ENCODE data around the gene TMEM62. TPM values are rescaled to one million over a fixed set of nuclear protein-coding genes. Genes with fewer than 3 reads are reported as not detected.
"Not testable (repeated sequence)": the region's sequence is repeated elsewhere in the genome, so short reads cannot be mapped to it uniquely, and the experiment has no call there.

The TMEM62 gene
- polyA plus RNA-seq, 2 of the 4 experiments (the other 2 are of a cell fraction): 6.9 to 7.8 TPM

GRCh38 chr15:43196760-43197548 lies 63.6 kb downstream of the TMEM62 start:
- FAIRE-seq (no peak), DNase-seq (ENCODE audit: low read depth in 1 of 2, low spot score in 1 of 2) (no peak), ATAC-seq (no peak)
- no peaks in the 10 kb centered on the region for H3K4me1 ChIP-seq
- ChIA-PET CTCF (interaction anchor here (2.4 to 6.4 kb wide), 3 partner anchors 7 to 88 kb away, joined by 8 to 34 read pairs (median 18); partner anchors contain the start of gene CCNDBP1), POLR2A (no interaction called here)
- H3K4me2 ChIP-seq: no peak overlapping the region
- WGBS (ENCODE audit: missing lambda C conversion rate): 86% methylated on average over 10 of the region's 10 CpGs
- H3K4me3 ChIP-seq: no peak overlapping the region
- TF ChIP-seq MAFK (IDR thresholded peaks at IDR 0.05; ENCODE audit: partially characterized antibody): no peak
- no peak for TF ChIP-seq JUN (IDR thresholded peaks at IDR 0.05)
- no peak for TF ChIP-seq POLR2AphosphoS2 (conservative IDR thresholded peaks at IDR 0.05; ENCODE audit: low read length)
- TF ChIP-seq RAD21 (conservative IDR thresholded peaks at IDR 0.05 in 1 of 2, IDR thresholded peaks at IDR 0.05 in 1 of 2): no peak
- TF ChIP-seq PHF8 (IDR thresholded peaks at IDR 0.05; ENCODE audit: borderline replicate concordance, low read depth): no peak
- no peak for TF ChIP-seq NFE2L2 (conservative IDR thresholded peaks at IDR 0.05; ENCODE audit: low read length)
- TF ChIP-seq BHLHE40 (IDR thresholded peaks at IDR 0.05; ENCODE audit: low read depth, low read length): no peak
- TF ChIP-seq SREBF2 (IDR thresholded peaks at IDR 0.05): no peak
- no peak for TF ChIP-seq ESRRA (IDR thresholded peaks at IDR 0.05; ENCODE audit: borderline replicate concordance, low read length)
- TF ChIP-seq MAZ (IDR thresholded peaks at IDR 0.05; ENCODE audit: borderline replicate concordance, low read depth, low read length): no peak
- TF ChIP-seq FOXS1 (CRISPR knock-in tag; IDR thresholded peaks at IDR 0.05): no peak
- TF ChIP-seq MAX (IDR thresholded peaks at IDR 0.05): no peak
- no peak for TF ChIP-seq EHMT2 (IDR thresholded peaks at IDR 0.05; ENCODE audit: low read depth)
- H3K9me3 ChIP-seq: no peaks in the 10 kb centered on the region
- H3K27ac ChIP-seq: no peak overlapping the region

GRCh38 chr15:43197773-43198172 lies 64.4 kb downstream of the TMEM62 start:
- 94% methylated on average over 3 of the region's 3 CpGs for WGBS (ENCODE audit: missing lambda C conversion rate)
- H3K27ac ChIP-seq; POLR2A ChIA-PET; FAIRE-seq; H3K4me3 ChIP-seq; H3K9me3 ChIP-seq; H3K4me2 ChIP-seq; H3K4me1 ChIP-seq; DNase-seq (ENCODE audit: low read depth in 1 of 2, low spot score in 1 of 2); ATAC-seq: not testable (repeated sequence)
- CTCF ChIA-PET: interaction anchor here (6.4 kb wide), 1 partner anchor 88 kb away, joined by 34 read pairs; no protein-coding TSS in a partner anchor

GRCh38 chr15:43198556-43198955 lies 65.2 kb downstream of the TMEM62 start:
- ATAC-seq; FAIRE-seq; H3K9me3 ChIP-seq; H3K4me2 ChIP-seq; H3K27ac ChIP-seq; POLR2A ChIA-PET; H3K4me3 ChIP-seq; H3K4me1 ChIP-seq; DNase-seq (ENCODE audit: low read depth in 1 of 2, low spot score in 1 of 2): not testable (repeated sequence)
- CTCF ChIA-PET: interaction anchor here (0.8 to 6.4 kb wide), 2 partner anchors 27 to 87 kb away, joined by 4 to 34 read pairs; no protein-coding TSS in a partner anchor
- WGBS (ENCODE audit: missing lambda C conversion rate): 57% methylated on average over 4 of the region's 4 CpGs

- Histone ChIP-seq H3K9me3 (no peaks in the 10 kb centered on the region), H3K27ac (no peak overlapping the region), H3K4me2 (no peak overlapping the region), H3K4me1 (no peaks in the 10 kb centered on the region), H3K4me3 (no peak overlapping the region)
- DNase-seq (ENCODE audit: low read depth in 1 of 2, low spot score in 1 of 2) (no peak), FAIRE-seq (no peak), ATAC-seq (no peak)
- WGBS (ENCODE audit: missing lambda C conversion rate): 73% methylated on average over 2 of the region's 3 CpGs
- TF ChIP-seq RCOR1 (IDR thresholded peaks at IDR 0.05; ENCODE audit: low read depth, low read length): no peak
- TF ChIP-seq MAZ (IDR thresholded peaks at IDR 0.05; ENCODE audit: borderline replicate concordance, low read depth, low read length): no peak
- TF ChIP-seq CEBPB (IDR thresholded peaks at IDR 0.05): no peak
- TF ChIP-seq ZNF302 (CRISPR knock-in tag; IDR thresholded peaks at IDR 0.05): no peak
- TF ChIP-seq JUNB (IDR thresholded peaks at IDR 0.05): no peak
- TF ChIP-seq HOXB13 (CRISPR knock-in tag; IDR thresholded peaks at IDR 0.05; ENCODE audit: low read depth): no peak
- no peak for TF ChIP-seq EHMT2 (IDR thresholded peaks at IDR 0.05; ENCODE audit: low read depth)
- no peak for TF ChIP-seq ZSCAN20 (CRISPR knock-in tag; IDR thresholded peaks at IDR 0.05)
- no peak for TF ChIP-seq FOSB (CRISPR knock-in tag; IDR thresholded peaks at IDR 0.05)
- no peak for TF ChIP-seq PBX3 (IDR thresholded peaks at IDR 0.05)
- no peak for TF ChIP-seq SMC3 (IDR thresholded peaks at IDR 0.05)
- TF ChIP-seq NPAS2 (CRISPR knock-in tag; IDR thresholded peaks at IDR 0.05; ENCODE audit: borderline replicate concordance): no peak
- TF ChIP-seq E2F6 (IDR thresholded peaks at IDR 0.05; ENCODE audit: borderline replicate concordance, low read depth): no peak
- TF ChIP-seq MAX (IDR thresholded peaks at IDR 0.05): no peak
- TF ChIP-seq CHD4 (IDR thresholded peaks at IDR 0.05; ENCODE audit: borderline replicate concordance): no peak
- TF ChIP-seq CBX8 (IDR thresholded peaks at IDR 0.05): no peak
- TF ChIP-seq HOXA7 (CRISPR knock-in tag; IDR thresholded peaks at IDR 0.05): no peak
- TF ChIP-seq NR3C1 (IDR thresholded peaks at IDR 0.05): no peak
- TF ChIP-seq PHF8 (IDR thresholded peaks at IDR 0.05; ENCODE audit: borderline replicate concordance, low read depth): no peak
- ChIA-PET POLR2A (no interaction called here), CTCF (interaction anchor here (0.8 to 6.4 kb wide), 2 partner anchors 26 to 86 kb away, joined by 4 to 34 read pairs; no protein-coding TSS in a partner anchor)
These were observed 65.6 kb downstream of the TMEM62 start for GRCh38 chr15:43198992-43199391.
